K562 (cell line): Measurements from ENCODE around the gene HMCN2. TPM values are rescaled to one million over a fixed set of nuclear protein-coding genes. Genes with fewer than 3 reads are reported as not detected.

ENCODE experiments used
- CBX3 ChIP-seq, 2 experiments: IDR thresholded peaks; 1 replicate in 1 of 2; 2 replicates in 1 of 2; pipeline ENCODE4 v1.6.1; 2012; ENCODE audit warnings: inconsistent platforms in 2 of 2, low read length in 2 of 2, borderline replicate concordance in 1 of 2, control low read depth in 1 of 2
- CC2D1A ChIP-seq: fragments of 450-650 bp; IDR thresholded peaks from 2 replicates; pipeline ENCODE4 v1.6.1; 2017; ENCODE audit warnings: mild to moderate bottlenecking
- CCNT2 ChIP-seq: IDR thresholded peaks from 2 replicates; pipeline ENCODE4 v1.6.1; 2011; ENCODE audit warnings: borderline replicate concordance, low read depth, mild to moderate bottlenecking, moderate library complexity, mixed read lengths, low read length; ENCODE audit not compliant: insufficient read length; ENCODE audit errors: extremely low read depth
- CREB5 ChIP-seq: fragments of 250-450 bp; sonication (Bioruptor Pico); IDR thresholded peaks from 2 replicates; pipeline ENCODE4 v1.5.0; 2020; ENCODE audit warnings: mild to moderate bottlenecking
- FOXA3 ChIP-seq, 2 experiments: fragments of 450-650 bp in 1 of 2; sonication (generic) in 1 of 2; formaldehyde crosslinking; IDR thresholded peaks in 1 of 2; conservative IDR thresholded peaks in 1 of 2; 2 replicates each; pipeline versions ENCODE4 v1.4.0 to v1.8.0; 2020 to 2022; ENCODE audit warnings: mild to moderate bottlenecking in 2 of 2, missing genetic modification reagents in 1 of 2
- FOXJ3 ChIP-seq: sonication (generic); formaldehyde crosslinking; IDR thresholded peaks from 2 replicates; pipeline ENCODE4 v1.4.0; 2020; ENCODE audit warnings: mild to moderate bottlenecking, missing genetic modification reagents
- FOXK2 ChIP-seq, 2 experiments: fragments of 450-650 bp; IDR thresholded peaks in 1 of 2; conservative IDR thresholded peaks in 1 of 2; 2 replicates each; pipeline ENCODE4 v1.6.1; 2016; ENCODE audit warnings: low read depth in 2 of 2, mild to moderate bottlenecking in 1 of 2
- IRF9 ChIP-seq: fragments of 450-650 bp; IDR thresholded peaks from 2 replicates; pipeline ENCODE4 v1.6.1; 2016; ENCODE audit warnings: missing biosample characterization, missing genetic modification characterization
- MYBL2 ChIP-seq, 2 experiments: fragments of 450-650 bp in 1 of 2; sonication (generic) in 1 of 2; formaldehyde crosslinking in 1 of 2; IDR thresholded peaks; 2 replicates each; pipeline versions ENCODE4 v1.6.1 to v1.8.1; 2017 to 2022; ENCODE audit warnings: borderline replicate concordance in 1 of 2, inconsistent platforms in 1 of 2, low read depth in 1 of 2, mild to moderate bottlenecking in 1 of 2, missing genetic modification reagents in 1 of 2, moderate library complexity in 1 of 2
- NR2C2 ChIP-seq, 2 experiments: fragments of 200-800 bp in 1 of 2; sonication (Bioruptor generic) in 1 of 2; sonication (generic) in 1 of 2; formaldehyde crosslinking in 1 of 2; IDR thresholded peaks; 2 replicates each; pipeline versions ENCODE4 v1.6.1 to v1.8.0; 2016 to 2022; ENCODE audit warnings: mild to moderate bottlenecking in 1 of 2, missing compliant biosample characterization in 1 of 2, missing genetic modification characterization in 1 of 2, missing genetic modification reagents in 1 of 2
- PHB2 ChIP-seq: fragments of 450-650 bp; IDR thresholded peaks from 2 replicates; pipeline ENCODE4 v1.6.1; 2017; ENCODE audit warnings: low read depth
- PHF20 ChIP-seq: fragments of 450-650 bp; IDR thresholded peaks from 2 replicates; pipeline ENCODE4 v1.6.1; 2018; ENCODE audit not compliant: partially characterized antibody
- POLR3G ChIP-seq: IDR thresholded peaks from 2 replicates; pipeline ENCODE4 v1.6.1; 2011; ENCODE audit not compliant: insufficient read length, insufficient replicate concordance; ENCODE audit errors: extremely low read depth
- PTTG1 ChIP-seq: fragments of 450-650 bp; IDR thresholded peaks from 2 replicates; pipeline ENCODE4 v1.6.1; 2016; ENCODE audit warnings: low read depth, mild to moderate bottlenecking, missing genetic modification characterization, missing compliant biosample characterization
- RFX1 ChIP-seq: fragments of 450-650 bp; IDR thresholded peaks from 2 replicates; pipeline ENCODE4 v1.6.1; 2016; ENCODE audit warnings: mild to moderate bottlenecking, moderate library complexity
- SP1 ChIP-seq: sonication (generic); formaldehyde crosslinking; IDR thresholded peaks from 2 replicates; pipeline ENCODE4 v1.8.1; 2022; ENCODE audit warnings: mild to moderate bottlenecking, missing genetic modification reagents
- SRSF1 ChIP-seq: fragments of 200-400 bp; formaldehyde crosslinking; IDR thresholded peaks from 2 replicates; pipeline ENCODE4 v1.6.1; 2017; ENCODE audit warnings: mild to moderate bottlenecking, low read depth, low read length, moderate library complexity
- TAF9B ChIP-seq: fragments of 450-650 bp; IDR thresholded peaks from 2 replicates; pipeline ENCODE4 v1.6.1; 2018; ENCODE audit warnings: mild to moderate bottlenecking; ENCODE audit not compliant: partially characterized antibody
- TCF7 ChIP-seq: sonication (generic); IDR thresholded peaks from 2 replicates; pipeline ENCODE4 v1.6.1; 2016; ENCODE audit warnings: antibody characterized with exemption, borderline replicate concordance
- TOE1 ChIP-seq, 2 experiments: fragments of 450-650 bp in 1 of 2; sonication (generic) in 1 of 2; formaldehyde crosslinking in 1 of 2; IDR thresholded peaks; 2 replicates each; pipeline versions ENCODE4 v1.7.1 to v1.8.0; 2016 to 2022; ENCODE audit warnings: borderline replicate concordance in 2 of 2, mild to moderate bottlenecking in 2 of 2, antibody characterized with exemption in 1 of 2, inconsistent platforms in 1 of 2, low read depth in 1 of 2, missing genetic modification reagents in 1 of 2, moderate library complexity in 1 of 2
- TRIM24 ChIP-seq, 2 experiments: fragments of 450-650 bp; IDR thresholded peaks; 2 replicates each; pipeline ENCODE4 v1.6.1; 2016
- ZFX ChIP-seq: sonication (generic); formaldehyde crosslinking; IDR thresholded peaks from 2 replicates; pipeline ENCODE4 v1.8.0; 2022; ENCODE audit warnings: mild to moderate bottlenecking, missing genetic modification reagents, moderate library complexity
- ZKSCAN8 ChIP-seq: fragments of 200-800 bp; sonication (Bioruptor generic); IDR thresholded peaks from 2 replicates; pipeline ENCODE4 v1.6.1; 2016; ENCODE audit warnings: missing genetic modification characterization, missing compliant biosample characterization
- ZNF12 ChIP-seq: sonication (generic); formaldehyde crosslinking; IDR thresholded peaks from 2 replicates; pipeline ENCODE4 v1.4.0; 2020; ENCODE audit warnings: mild to moderate bottlenecking, missing genetic modification reagents
- ZNF384 ChIP-seq: IDR thresholded peaks from 2 replicates; pipeline ENCODE4 v1.6.1; 2012; ENCODE audit warnings: low read depth, low read length, improper control_type of control experiment
- ZNF445 ChIP-seq: fragments of 250-450 bp; sonication (Bioruptor Pico); IDR thresholded peaks from 2 replicates; pipeline ENCODE4 v1.4.0; 2020; ENCODE audit warnings: low read depth, mild to moderate bottlenecking, moderate library complexity
- ZNF695 ChIP-seq: fragments of 450-650 bp; formaldehyde crosslinking; IDR thresholded peaks from 2 replicates; pipeline ENCODE4 v1.4.0; 2020; ENCODE audit warnings: mild to moderate bottlenecking, moderate library complexity
- ZNF778 ChIP-seq: fragments of 450-650 bp; formaldehyde crosslinking; IDR thresholded peaks from 2 replicates; pipeline ENCODE4 v1.4.0; 2020; ENCODE audit warnings: mild to moderate bottlenecking, moderate library complexity
- polyA plus RNA-seq, 8 experiments: library from polyadenylated mRNA; depleted of rRNA in 4 of 8; stranded (reverse) in 5 of 8; unstranded in 3 of 8; fragments of >200 nt; fragmentation: Nextera tagmentation in 2 of 8; fragmentation: Illumina TruSeq in 1 of 8; extraction: Ambion mirVana in 2 of 8; extraction: Trizol in 1 of 8; gene quantifications; 2 replicates each; pipeline versions ENCODE4 v1.2.1 to v1.2.3, GENCODE V29; 2011 to 2014; ENCODE audit warnings: inconsistent platforms in 1 of 8, missing spikeins in 1 of 8
- total RNA-seq, 7 experiments: library from RNA; depleted of rRNA in 6 of 7; stranded (reverse); fragments of >200 nt in 6 of 7; fragmentation: Illumina TruSeq in 2 of 7; extraction: Trizol in 2 of 7; gene quantifications; 2 replicates each; pipeline versions ENCODE4 v1.2.1 to v1.2.3, GENCODE V29; 2011 to 2021; ENCODE audit warnings: low replicate concordance in 1 of 7

Gene HMCN2
- total and polyA plus RNA-seq, 9 of the 15 experiments (the other 6 are each of a cell fraction or from before 2014, with no cell fraction given) = 0.01 TPM; not detected in 8

DNA sequence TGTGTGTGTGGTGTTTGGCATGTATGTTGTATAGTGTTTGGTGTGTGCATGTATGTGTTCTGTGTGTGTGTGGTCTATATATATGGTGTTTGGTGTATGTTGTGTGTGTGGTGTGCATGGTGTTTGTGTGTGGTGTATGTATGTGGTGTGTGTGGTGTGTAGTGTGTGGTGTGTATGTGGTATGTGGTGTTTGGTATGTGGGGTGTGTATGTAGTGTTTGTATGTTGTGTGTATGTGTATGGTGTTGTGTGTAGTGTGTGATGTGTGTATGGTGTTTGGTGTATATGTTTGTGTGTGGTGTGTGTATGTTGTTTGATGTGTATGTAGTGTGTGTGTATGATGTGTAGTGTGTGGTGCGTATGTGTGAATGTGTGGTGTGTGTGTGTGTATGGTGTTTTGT, 78.8 kb downstream of the HMCN2 start (continued):
- TF ChIP-seq FOXJ3 (CRISPR knock-in tag) = no peak
- peak; percentile 61 for TF ChIP-seq PHF20
- no peak for TF ChIP-seq ZKSCAN8
- peak; percentile 11; the same call in 1 of the 2 replicates for TF ChIP-seq MYBL2 (IDR thresholded peaks at IDR 0.05; ENCODE audit: low read depth)
- no peak for TF ChIP-seq MYBL2 (CRISPR knock-in tag; IDR thresholded peaks at IDR 0.05; ENCODE audit: borderline replicate concordance)
- no peak for TF ChIP-seq ZFX (CRISPR knock-in tag)
- TF ChIP-seq ZNF445 = no peak
- TF ChIP-seq CC2D1A = no peak
- no peak for TF ChIP-seq PTTG1 (tag)
- TF ChIP-seq FOXA3 (CRISPR knock-in tag; conservative IDR thresholded peaks at IDR 0.05 in 1 of 2, IDR thresholded peaks at IDR 0.05 in 1 of 2) = no peak
- 0 out of 2 replicates have a peak, but pooled peaks have one; percentile 31 for TF ChIP-seq IRF9 (tag)
- TF ChIP-seq SRSF1 = no peak
- no peak for TF ChIP-seq POLR3G
- TF ChIP-seq CBX3 (IDR thresholded peaks at IDR 0.05; ENCODE audit: borderline replicate concordance in 1 of 2, low read length in 2 of 2) = no peak
- no peak for TF ChIP-seq CREB5 (CRISPR knock-in tag)
- TF ChIP-seq TOE1 (IDR thresholded peaks at IDR 0.05; ENCODE audit: borderline replicate concordance) = no peak
- TF ChIP-seq TOE1 (CRISPR knock-in tag; IDR thresholded peaks at IDR 0.05; ENCODE audit: borderline replicate concordance, low read depth) = no peak
- no peak for TF ChIP-seq PHB2
- no peak for TF ChIP-seq ZNF12 (CRISPR knock-in tag)
- no peak for TF ChIP-seq TRIM24 (IDR thresholded peaks at IDR 0.05)
- no peak for TF ChIP-seq ZNF384
- TF ChIP-seq TAF9B = no peak
- no peak for TF ChIP-seq RFX1
- TF ChIP-seq ZNF778 (CRISPR knock-in tag) = no peak
- no peak for TF ChIP-seq NR2C2 (CRISPR knock-in tag; IDR thresholded peaks at IDR 0.05)
- no peak for TF ChIP-seq NR2C2 (tag; IDR thresholded peaks at IDR 0.05)
- 0 out of 4 replicates have a peak, but pooled peaks of 1 of the 2 experiments have one; percentile 8 for TF ChIP-seq FOXK2 (conservative IDR thresholded peaks at IDR 0.05 in 1 of 2, IDR thresholded peaks at IDR 0.05 in 1 of 2; ENCODE audit: low read depth in 2 of 2)
- TF ChIP-seq ZNF695 (CRISPR knock-in tag) = no peak
- TF ChIP-seq SP1 (CRISPR knock-in tag) = no peak
- TF ChIP-seq TCF7 = no peak
- TF ChIP-seq CCNT2 = no peak
